Effector memory CD8-positive, alpha-beta T cell (primary cell): Measurements from ENCODE around the gene MAPK12.

ENCODE experiments used
- ATAC-seq: fragments of 150-1000 bp; cut with Tn5 transposase; replicated peaks from 2 replicates; pipeline ENCODE4 v1.10.0; 2021; ENCODE audit warnings: mild to moderate bottlenecking, moderate library complexity
- DNase-seq, 3 experiments: peaks; one replicate each; pipeline ENCODE4 v3.0.0; 2021
- H3K27ac Mint-ChIP-seq, 2 donors: one replicate each; pipeline ENCODE4 v1.8.0; 2022; ENCODE audit warnings: mild to moderate bottlenecking in 2 of 2, mixed read lengths in 2 of 2, moderate library complexity in 2 of 2
- H3K27me3 Mint-ChIP-seq, 2 donors: one replicate each; pipeline ENCODE4 v1.8.0; 2022; ENCODE audit warnings: mixed read lengths in 2 of 2
- H3K36me3 Mint-ChIP-seq: one replicate; pipeline ENCODE4 v1.8.0; 2022; ENCODE audit warnings: mild to moderate bottlenecking, moderate library complexity, mixed read lengths; ENCODE audit not compliant: insufficient read depth
- H3K4me1 Mint-ChIP-seq, 2 donors: one replicate each; pipeline ENCODE4 v1.8.0; 2022; ENCODE audit warnings: low read depth in 2 of 2, mixed read lengths in 2 of 2
- H3K4me3 Mint-ChIP-seq, 2 donors: one replicate each; pipeline ENCODE4 v1.8.0; 2022; ENCODE audit warnings: mild to moderate bottlenecking in 2 of 2, mixed read lengths in 2 of 2, moderate library complexity in 2 of 2
- H3K9me3 Mint-ChIP-seq, 2 donors: one replicate each; pipeline ENCODE4 v1.8.0; 2022; ENCODE audit warnings: mixed read lengths in 2 of 2

Gene MAPK12

DNA sequence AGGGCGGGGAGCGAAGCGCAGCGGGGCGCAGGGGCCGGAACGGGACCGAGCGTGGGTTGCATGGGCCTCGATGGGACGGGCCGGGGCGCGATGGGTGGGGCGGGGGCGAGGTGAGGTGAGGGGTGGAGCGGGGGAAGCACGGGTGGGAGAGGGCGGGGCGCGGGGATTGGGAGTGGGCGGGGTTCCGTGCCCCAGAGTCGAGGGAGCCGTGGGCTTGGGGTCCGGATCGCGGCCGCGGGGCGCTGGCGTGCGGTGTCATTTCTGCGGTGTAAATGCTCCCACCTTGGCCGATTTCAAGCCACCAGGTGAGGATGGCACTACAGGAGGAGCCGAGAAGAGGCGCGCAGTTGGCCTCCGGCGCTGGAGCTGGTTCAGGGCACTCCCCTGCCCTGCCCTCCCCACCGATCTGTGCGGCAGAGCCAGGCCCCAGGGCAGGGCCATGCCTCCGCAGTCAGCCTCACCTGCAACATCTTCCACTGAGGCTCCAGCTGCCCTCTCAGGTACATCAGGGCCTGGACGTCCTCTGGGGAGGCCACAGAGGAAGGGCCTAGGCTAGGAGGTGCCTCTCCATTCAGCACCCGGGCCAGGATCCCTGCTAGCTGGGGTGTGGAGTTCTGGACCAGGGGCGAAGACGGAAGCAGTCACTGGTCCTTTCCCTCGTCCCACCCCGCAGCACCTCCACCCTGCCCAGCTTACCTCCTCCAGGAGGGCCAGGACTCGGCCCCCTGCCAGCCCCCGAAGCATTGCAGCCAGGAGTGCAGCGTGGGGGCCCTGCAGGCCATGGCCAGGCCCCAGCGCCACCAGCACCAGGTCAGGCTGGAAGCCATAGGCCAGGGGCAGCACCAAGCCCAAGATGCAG is 16.0 kb downstream of the MAPK12 start:
- H3K4me1 Mint-ChIP-seq: peaks cover 31 to 46% of the 10 kb centered on the region in 2 donors

GRCh38 chr22:50244420-50245213 is 16.9 kb downstream of the MAPK12 start, which contains the start of gene TUBGCP6:
Gene TUBGCP6 (minus strand): TSS chr22:50245023. CDS start chr22:50244459, 564 bp downstream.
- Mint-ChIP-seq H3K9me3 (no peaks in the 10 kb centered on the region), H3K27me3 (no peaks in the 10 kb centered on the region), H3K36me3 (peaks cover 43% of the 10 kb centered on the region), H3K4me3 (peak within 1 kb of the TSS; percentile 86 to 97), H3K4me1 (peaks cover 25 to 46% of the 10 kb centered on the region in 2 donors), H3K27ac (peak within 1 kb of the TSS; percentile 97 to 99)
- DNase-seq (peak; percentile 86 to 89 (median 88)), ATAC-seq (peak; percentile 77)

More for the DNA sequence above, 16.0 kb downstream of the MAPK12 start:
- peak overlapping the region; percentile 86 to 97 for H3K4me3 Mint-ChIP-seq
- peaks cover 36% of the 10 kb centered on the region for H3K36me3 Mint-ChIP-seq
- H3K9me3 Mint-ChIP-seq: no peaks in the 10 kb centered on the region
- DNase-seq (no peak), ATAC-seq (no peak)
- H3K27me3 Mint-ChIP-seq: no peaks in the 10 kb centered on the region
- peak overlapping the region; percentile 97 to 99 for H3K27ac Mint-ChIP-seq

GRCh38 chr22:50243685-50244419 is 17.6 kb downstream of the MAPK12 start:
- Mint-ChIP-seq H3K36me3 (peaks cover 48% of the 10 kb centered on the region), H3K9me3 (no peaks in the 10 kb centered on the region), H3K27ac (peak overlapping the region; percentile 97 to 99), H3K4me3 (peak overlapping the region; percentile 86 to 97), H3K4me1 (peaks cover 25 to 46% of the 10 kb centered on the region in 2 donors), H3K27me3 (no peaks in the 10 kb centered on the region)
- DNase-seq: no peak
- no peak for ATAC-seq

- Mint-ChIP-seq H3K27ac (peak overlapping the region in 1 of 2 donors; percentile 99), H3K4me1 (peaks cover 21 to 46% of the 10 kb centered on the region in 2 donors), H3K9me3 (no peaks in the 10 kb centered on the region), H3K4me3 (peak overlapping the region; percentile 86 to 97), H3K36me3 (peaks cover 51% of the 10 kb centered on the region), H3K27me3 (no peaks in the 10 kb centered on the region)
- DNase-seq: no peak
- ATAC-seq: no peak
Measured at GRCh38 chr22:50242406-50242949, 19.0 kb downstream of the MAPK12 start.

DNA sequence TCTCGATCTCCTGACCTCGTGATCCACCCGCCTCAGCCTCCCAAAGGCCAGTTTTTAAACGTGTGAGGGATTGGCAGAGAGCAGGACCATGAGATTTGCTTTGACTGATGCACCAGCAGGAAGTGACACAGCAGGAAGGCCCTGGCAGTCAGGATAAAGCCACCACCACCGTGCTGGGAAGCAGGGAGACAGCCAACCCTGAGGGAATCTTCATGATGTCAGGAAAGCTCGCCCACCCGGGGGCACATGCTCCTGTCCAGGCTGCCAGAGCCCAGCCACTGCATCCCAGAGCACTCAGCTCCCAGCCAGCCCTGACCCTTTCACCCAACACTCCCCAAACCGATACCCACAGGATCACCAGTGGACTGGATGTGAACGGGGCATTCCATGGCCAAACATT is 22.7 kb downstream of the MAPK12 start:
- Mint-ChIP-seq H3K36me3 (peaks cover 49% of the 10 kb centered on the region), H3K4me1 (peaks cover 30 to 53% of the 10 kb centered on the region in 2 donors), H3K4me3 (no peak overlapping the region), H3K27me3 (no peaks in the 10 kb centered on the region), H3K27ac (no peak overlapping the region), H3K9me3 (no peaks in the 10 kb centered on the region)
- ATAC-seq: no peak
- DNase-seq: no peak

- Mint-ChIP-seq H3K27ac (peak overlapping the region in 1 of 2 donors; percentile 29), H3K36me3 (peaks cover 65% of the 10 kb centered on the region), H3K9me3 (no peaks in the 10 kb centered on the region), H3K4me3 (no peak overlapping the region), H3K27me3 (no peaks in the 10 kb centered on the region), H3K4me1 (peaks cover 27 to 38% of the 10 kb centered on the region in 2 donors)
- DNase-seq: no peak
- ATAC-seq: no peak
Measured at GRCh38 chr22:50236731-50237409, 24.6 kb downstream of the MAPK12 start.

- no peak for ATAC-seq
- H3K36me3 Mint-ChIP-seq: peaks cover 66% of the 10 kb centered on the region
- H3K27ac Mint-ChIP-seq: no peak overlapping the region
- H3K27me3 Mint-ChIP-seq: no peaks in the 10 kb centered on the region
- no peak overlapping the region for H3K4me3 Mint-ChIP-seq
- no peaks in the 10 kb centered on the region for H3K9me3 Mint-ChIP-seq
- DNase-seq: no peak
- peaks cover 21 to 36% of the 10 kb centered on the region in 2 donors for H3K4me1 Mint-ChIP-seq
Measured at GRCh38 chr22:50233223-50233622, 28.3 kb downstream of the MAPK12 start.

GRCh38 chr22:50232481-50233151 is 28.9 kb downstream of the MAPK12 start:
- Mint-ChIP-seq H3K27ac (peak overlapping the region in 1 of 2 donors; percentile 38), H3K36me3 (peaks cover 64% of the 10 kb centered on the region), H3K9me3 (no peaks in the 10 kb centered on the region), H3K27me3 (no peaks in the 10 kb centered on the region), H3K4me1 (peaks cover 21 to 31% of the 10 kb centered on the region in 2 donors), H3K4me3 (no peak overlapping the region)
- ATAC-seq: no peak
- DNase-seq: no peak

GRCh38 chr22:50229370-50229769 is 32.1 kb downstream of the MAPK12 start:
- DNase-seq (no peak), ATAC-seq (no peak)
- H3K9me3 Mint-ChIP-seq: no peaks in the 10 kb centered on the region
- H3K27me3 Mint-ChIP-seq: no peaks in the 10 kb centered on the region
- H3K36me3 Mint-ChIP-seq: peaks cover 81% of the 10 kb centered on the region
- peaks cover 10 to 19% of the 10 kb centered on the region in 2 donors for H3K4me1 Mint-ChIP-seq
- peak overlapping the region in 1 of 2 donors; percentile 89 for H3K27ac Mint-ChIP-seq
- no peak overlapping the region for H3K4me3 Mint-ChIP-seq

DNA sequence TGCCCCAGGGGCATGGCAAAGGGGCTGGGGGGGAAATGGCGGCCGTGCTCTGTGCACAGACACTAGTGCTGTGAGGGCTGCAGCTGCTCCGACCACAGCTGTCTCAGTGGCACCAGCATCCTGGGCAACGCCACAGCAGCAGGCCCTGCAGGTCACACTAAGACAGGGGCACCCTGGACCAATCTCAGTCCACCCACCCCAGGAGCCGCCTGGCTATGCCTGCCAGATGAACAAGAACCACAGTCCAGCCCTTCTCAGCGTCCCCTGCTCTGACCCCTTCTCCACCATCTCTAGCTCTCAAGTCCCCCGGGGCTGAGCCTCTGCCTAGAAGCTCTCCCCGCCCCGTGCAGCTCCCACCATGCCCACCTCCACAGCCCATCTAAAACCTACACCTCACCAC is 33.1 kb downstream of the MAPK12 start:
- H3K27me3 Mint-ChIP-seq: no peaks in the 10 kb centered on the region
- no peak for DNase-seq
- H3K36me3 Mint-ChIP-seq: peaks cover 83% of the 10 kb centered on the region
- H3K27ac Mint-ChIP-seq: peak overlapping the region; percentile 52 to 89
- no peaks in the 10 kb centered on the region for H3K9me3 Mint-ChIP-seq
- ATAC-seq: no peak
- H3K4me1 Mint-ChIP-seq: peaks cover 4 to 12% of the 10 kb centered on the region in 2 donors
- H3K4me3 Mint-ChIP-seq: no peak overlapping the region

DNA sequence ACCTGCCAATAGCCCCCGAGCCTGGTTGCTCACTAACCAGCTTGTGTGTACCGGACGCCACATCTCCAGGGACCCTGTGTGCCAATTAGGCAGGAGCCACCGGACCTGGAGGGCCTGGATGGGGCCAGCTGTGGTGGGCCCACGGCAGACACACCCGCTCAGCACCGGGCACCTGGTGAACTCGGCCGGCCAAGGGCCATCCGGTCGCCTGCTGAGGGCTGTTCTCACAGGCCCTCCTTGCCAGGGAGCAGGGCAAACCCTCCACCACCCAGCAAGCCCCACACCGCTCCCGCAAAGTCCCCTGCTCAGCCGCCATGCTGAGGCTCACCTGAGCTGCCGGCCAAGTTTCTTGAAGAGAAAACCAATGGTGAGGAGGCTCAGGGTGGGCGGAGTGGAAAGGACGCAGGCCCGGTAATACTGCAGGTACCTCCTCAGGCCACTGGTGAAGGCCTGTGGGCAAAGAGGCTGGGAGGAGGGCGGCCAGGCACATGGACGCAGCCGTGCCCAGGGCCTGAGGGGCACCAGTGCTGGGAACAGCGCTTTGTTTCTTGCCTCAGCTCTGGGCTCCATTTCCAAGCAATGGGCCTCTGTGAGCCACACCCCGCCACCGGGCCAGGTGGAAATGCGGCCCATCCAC is 33.8 kb downstream of the MAPK12 start:
- peak overlapping the region in 1 of 2 donors; percentile 18 for H3K27ac Mint-ChIP-seq
- DNase-seq (no peak), ATAC-seq (no peak)
- H3K27me3 Mint-ChIP-seq: no peaks in the 10 kb centered on the region
- H3K4me3 Mint-ChIP-seq: no peak overlapping the region
- peaks cover 4 to 12% of the 10 kb centered on the region in 2 donors for H3K4me1 Mint-ChIP-seq
- no peaks in the 10 kb centered on the region for H3K9me3 Mint-ChIP-seq
- H3K36me3 Mint-ChIP-seq: peaks cover 81% of the 10 kb centered on the region

DNA sequence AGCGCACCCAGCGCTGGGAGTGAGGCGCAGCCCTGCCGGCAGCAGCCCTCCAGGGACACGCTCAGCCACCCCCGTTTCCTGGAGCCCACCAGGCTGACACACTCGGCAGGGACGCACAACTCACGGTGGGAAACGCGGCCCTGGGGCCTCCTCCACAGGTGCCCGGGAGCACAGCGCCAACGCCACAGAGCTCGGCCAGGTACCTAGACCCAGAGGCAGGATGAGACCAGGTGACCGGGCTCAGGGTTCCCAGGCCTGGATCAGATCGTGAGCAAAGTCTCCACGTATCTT is 34.7 kb downstream of the MAPK12 start:
- Mint-ChIP-seq H3K27me3 (no peaks in the 10 kb centered on the region), H3K4me1 (peaks cover 4 to 12% of the 10 kb centered on the region in 2 donors), H3K36me3 (peaks cover 77% of the 10 kb centered on the region), H3K27ac (no peak overlapping the region), H3K9me3 (no peaks in the 10 kb centered on the region), H3K4me3 (no peak overlapping the region)
- ATAC-seq (no peak), DNase-seq (no peak)
